D721Med (cell line): Measurements from ENCODE around the gene TNFRSF6B.

Experiments used
- DNase-seq: peaks from one replicate; pipeline ENCODE4 v3.0.0; 2011; ENCODE audit warnings: low spot score; ENCODE audit not compliant: insufficient read length
- FAIRE-seq: peaks from 2 replicates; lab custom pipeline; 2011; peaks lifted over from hg19 to GRCh38; lab: Jason Lieb, UNC
- CTCF ChIP-seq: IDR thresholded peaks from 2 replicates; pipeline ENCODE4 v1.5.1; 2012; ENCODE audit warnings: mild to moderate bottlenecking, control low read depth; ENCODE audit not compliant: insufficient read depth; ENCODE audit errors: missing control alignments

The TNFRSF6B gene

GRCh38 chr20:63694584-63695423 lies 1.6 kb upstream of the TNFRSF6B start:
- no peak for TF ChIP-seq CTCF
- FAIRE-seq, result no peak
- DNase-seq, result no peak

- FAIRE-seq, result no peak
- no peak for TF ChIP-seq CTCF
- DNase-seq, result no peak
These were observed 787 bp upstream of the TNFRSF6B start for GRCh38 chr20:63695424-63696305.

- no peak for TF ChIP-seq CTCF
- DNase-seq, result no peak
- FAIRE-seq, result no peak
These were observed 185 bp upstream of the TNFRSF6B start for GRCh38 chr20:63696306-63696627.

GRCh38 chr20:63697357-63697867 lies 960 bp downstream of the TNFRSF6B start:
- no peak for TF ChIP-seq CTCF
- DNase-seq (no peak), FAIRE-seq (no peak)

GRCh38 chr20:63697868-63698545 lies 1.6 kb downstream of the TNFRSF6B start:
- no peak for FAIRE-seq
- TF ChIP-seq CTCF, result no peak
- DNase-seq, result no peak

- no peak for TF ChIP-seq CTCF
- DNase-seq (no peak), FAIRE-seq (no peak)
These were observed 2.5 kb downstream of the TNFRSF6B start for GRCh38 chr20:63698739-63699465.
